ENCODE measurements around the gene SUN2.

SUN2 gene

DNA sequence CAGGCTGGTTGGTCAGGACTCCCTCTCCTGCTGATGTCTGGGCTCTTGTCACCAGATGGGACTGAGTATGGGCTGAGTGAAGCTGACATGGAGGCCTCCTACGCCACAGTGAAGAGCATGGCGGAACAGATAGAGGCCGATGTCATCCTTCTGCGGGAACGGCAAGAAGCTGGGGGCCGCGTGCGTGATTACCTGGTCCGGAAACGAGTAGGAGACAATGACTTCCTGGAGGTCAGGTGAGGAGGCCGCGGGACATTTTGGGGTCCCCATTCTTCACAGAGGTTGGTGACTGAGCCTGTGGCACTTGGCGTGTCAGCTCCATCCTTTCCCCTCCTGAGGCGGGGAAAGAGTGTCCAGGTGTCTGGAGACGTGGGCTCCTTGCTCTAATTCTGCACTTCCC lies 39.9 kb downstream of the SUN2 start:
- TF ChIP-seq, protein P1, sequence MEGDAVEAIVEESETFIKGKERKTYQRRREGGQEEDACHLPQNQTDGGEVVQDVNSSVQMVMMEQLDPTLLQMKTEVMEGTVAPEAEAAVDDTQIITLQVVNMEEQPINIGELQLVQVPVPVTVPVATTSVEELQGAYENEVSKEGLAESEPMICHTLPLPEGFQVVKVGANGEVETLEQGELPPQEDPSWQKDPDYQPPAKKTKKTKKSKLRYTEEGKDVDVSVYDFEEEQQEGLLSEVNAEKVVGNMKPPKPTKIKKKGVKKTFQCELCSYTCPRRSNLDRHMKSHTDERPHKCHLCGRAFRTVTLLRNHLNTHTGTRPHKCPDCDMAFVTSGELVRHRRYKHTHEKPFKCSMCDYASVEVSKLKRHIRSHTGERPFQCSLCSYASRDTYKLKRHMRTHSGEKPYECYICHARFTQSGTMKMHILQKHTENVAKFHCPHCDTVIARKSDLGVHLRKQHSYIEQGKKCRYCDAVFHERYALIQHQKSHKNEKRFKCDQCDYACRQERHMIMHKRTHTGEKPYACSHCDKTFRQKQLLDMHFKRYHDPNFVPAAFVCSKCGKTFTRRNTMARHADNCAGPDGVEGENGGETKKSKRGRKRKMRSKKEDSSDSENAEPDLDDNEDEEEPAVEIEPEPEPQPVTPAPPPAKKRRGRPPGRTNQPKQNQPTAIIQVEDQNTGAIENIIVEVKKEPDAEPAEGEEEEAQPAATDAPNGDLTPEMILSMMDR (IDR thresholded peaks at IDR 0.05): no peak

DNA sequence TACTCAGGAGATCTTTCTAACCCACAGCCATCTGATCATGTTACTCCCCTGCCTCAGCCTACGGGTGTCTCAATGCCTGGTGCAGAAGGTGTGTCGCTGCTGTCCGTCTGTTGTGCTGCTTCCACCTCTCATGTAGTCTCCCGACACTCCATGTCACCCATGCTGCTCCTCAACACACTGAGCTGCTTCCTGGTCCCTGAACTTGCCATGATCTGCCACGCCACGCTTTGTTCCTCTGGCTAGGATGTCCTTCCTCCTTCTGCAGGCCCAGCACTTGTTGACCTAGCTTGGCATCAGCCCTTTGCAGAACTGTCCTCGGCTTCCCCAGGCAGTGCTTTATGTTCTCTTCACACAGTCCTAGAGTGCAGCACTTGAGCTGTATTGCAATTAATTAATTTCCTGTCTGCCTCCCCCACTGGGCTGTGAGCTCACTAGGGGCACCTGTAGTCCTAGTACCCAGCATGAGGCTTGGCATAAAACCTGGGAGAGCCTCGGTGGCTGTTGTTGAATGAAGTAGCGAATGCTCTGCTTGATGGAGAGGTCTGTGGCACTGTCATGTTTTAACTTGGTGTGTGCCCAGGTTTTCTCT lies 40.5 kb downstream of the SUN2 start:
- TF ChIP-seq, protein P1 (IDR thresholded peaks at IDR 0.05): no peak

DNA sequence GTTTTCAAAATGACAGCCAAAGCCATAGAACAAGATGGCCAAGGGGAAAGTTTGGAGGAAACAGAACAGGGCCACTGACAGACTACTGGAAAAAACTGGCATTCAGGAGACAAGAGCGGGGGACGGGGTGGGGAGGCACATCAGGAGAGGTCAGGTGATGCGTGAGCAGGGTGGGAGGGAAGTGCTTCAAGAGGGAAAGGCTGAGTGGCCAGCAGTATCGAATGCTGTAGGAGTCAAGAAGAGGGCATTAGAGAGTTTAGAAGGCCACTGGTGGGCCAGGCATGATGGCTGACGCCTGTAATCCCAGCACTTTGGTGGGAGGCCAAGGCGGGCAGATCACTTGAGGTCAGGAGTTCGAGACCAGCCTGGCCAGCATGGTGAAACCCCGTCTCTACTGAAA lies 41.9 kb downstream of the SUN2 start:
- TF ChIP-seq, protein P1 (IDR thresholded peaks at IDR 0.05): no peak

DNA sequence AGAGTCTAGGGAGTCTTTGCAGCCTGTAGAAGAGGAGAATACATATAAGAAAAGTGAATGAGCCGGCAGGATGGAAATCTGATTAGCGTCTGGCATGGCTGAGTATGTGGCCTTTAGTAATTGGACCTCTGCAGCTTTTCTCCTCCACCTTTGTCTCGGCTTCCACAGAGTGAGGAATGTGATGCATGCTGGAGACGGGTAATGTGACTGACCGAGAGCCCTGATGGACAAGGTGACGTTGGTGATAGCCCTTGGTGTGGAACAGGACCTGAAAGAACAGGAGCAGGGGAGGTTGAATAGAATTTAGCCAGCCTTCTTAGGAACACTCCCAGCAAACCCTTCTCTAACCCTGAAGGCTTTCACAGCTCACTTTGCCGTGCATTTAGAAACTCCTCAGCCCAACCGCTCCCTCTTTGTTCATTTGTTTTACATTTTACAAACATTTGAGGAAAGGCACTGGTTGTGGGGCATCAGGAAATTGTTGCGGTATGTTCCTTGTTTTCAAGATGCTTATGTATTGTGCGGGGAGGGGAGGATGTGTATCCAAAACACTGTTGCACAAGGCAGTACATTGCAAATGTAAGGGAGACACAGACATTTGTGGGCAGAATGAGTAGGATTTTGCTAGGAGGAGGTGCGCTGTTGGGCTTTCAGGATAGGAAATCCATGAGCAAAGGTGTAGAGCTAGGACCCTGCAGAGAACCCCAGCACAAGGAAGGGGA lies 43.2 kb downstream of the SUN2 start:
- TF ChIP-seq, protein P1 (IDR thresholded peaks at IDR 0.05): no peak

DNA sequence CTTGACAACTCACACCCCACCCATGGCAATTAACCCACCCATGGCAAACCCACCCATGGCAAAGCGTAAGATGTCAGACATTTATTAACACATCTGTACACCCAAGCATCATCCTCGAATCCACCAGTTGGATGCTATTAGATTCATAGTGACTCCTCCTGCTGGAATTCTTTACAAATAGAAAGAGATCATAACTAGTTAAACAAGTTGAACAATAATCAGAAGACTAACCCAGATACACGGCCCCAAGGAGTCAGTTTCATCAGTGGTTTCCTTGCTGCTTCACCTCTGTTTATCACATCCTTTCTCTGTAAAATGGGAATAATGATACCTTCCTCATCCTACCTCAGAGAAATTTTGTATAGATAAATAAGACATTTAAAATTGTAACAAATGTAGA lies 44.9 kb downstream of the SUN2 start:
- TF ChIP-seq, protein P1 (IDR thresholded peaks at IDR 0.05): no peak

DNA sequence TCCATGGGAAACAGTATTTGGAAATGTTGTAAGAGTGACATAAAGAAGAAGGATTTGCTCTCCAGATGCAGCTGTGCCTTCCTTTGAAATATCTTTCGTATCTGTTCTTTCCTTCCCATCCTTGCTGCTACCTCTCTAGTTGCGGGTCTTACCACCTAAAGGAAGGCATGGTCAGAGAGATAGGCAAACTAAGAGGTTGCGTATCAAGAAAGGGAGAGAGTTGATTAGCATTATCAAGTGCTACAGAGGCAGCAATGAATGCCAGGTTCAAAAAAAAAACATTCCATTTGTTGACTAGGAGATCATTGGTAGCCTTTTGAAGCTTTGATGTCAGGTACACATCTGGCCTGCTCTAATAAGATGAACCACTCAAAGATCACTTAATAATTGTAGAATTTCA lies 45.4 kb downstream of the SUN2 start:
- TF ChIP-seq, protein P1 (IDR thresholded peaks at IDR 0.05): no peak

DNA sequence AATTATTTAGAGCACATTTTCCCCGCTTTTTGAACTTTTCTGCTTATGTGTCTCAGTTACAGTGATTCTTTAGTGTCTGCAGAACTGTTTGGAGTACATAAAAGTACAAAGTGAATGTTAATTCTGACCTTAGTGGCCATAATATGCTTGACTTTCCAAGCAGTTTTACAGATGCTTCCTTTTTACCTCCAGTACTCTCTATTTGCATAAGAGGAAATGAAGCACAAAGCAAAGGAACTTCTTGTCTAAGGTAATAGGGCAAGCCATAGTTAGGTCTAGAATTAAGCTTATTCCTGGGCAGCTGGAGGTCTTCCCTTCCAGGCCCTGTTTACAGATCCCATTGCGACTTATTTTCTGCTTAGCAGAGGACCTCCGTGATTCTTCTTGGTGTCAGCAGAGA lies 46.5 kb downstream of the SUN2 start:
- TF ChIP-seq, protein P1 (IDR thresholded peaks at IDR 0.05): no peak
